Transverse colon (tissue), 3 donors: ENCODE measurements around the gene CABLES2.

ENCODE experiments used
- EP300 ChIP-seq: sonication (generic); formaldehyde crosslinking; IDR thresholded peaks from one replicate; pipeline ENCODE4 v1.6.1; 2017; ENCODE audit warnings: antibody characterized with exemption, low read depth
- POLR2AphosphoS5 ChIP-seq, 3 donors: sonication (generic); formaldehyde crosslinking; IDR thresholded peaks; one replicate each; pipeline ENCODE4 v1.6.1; 2016; ENCODE audit warnings: antibody characterized with exemption in 3 of 3

- TF ChIP-seq POLR2AphosphoS5 (IDR thresholded peaks at IDR 0.05) (no peak), EP300 (no peak)
Measured at GRCh38 chr20:62426699-62427131, 19.6 kb upstream of the CABLES2 start.
